GM18858 (cell line): ENCODE results near the gene FLRT1.

Source experiments
- ATAC-seq: cut with Tn5 transposase; IDR thresholded peaks from one replicate; pipeline ENCODE4 v1.9.1; 2021; ENCODE audit not compliant: unreplicated experiment

FLRT1 gene

DNA sequence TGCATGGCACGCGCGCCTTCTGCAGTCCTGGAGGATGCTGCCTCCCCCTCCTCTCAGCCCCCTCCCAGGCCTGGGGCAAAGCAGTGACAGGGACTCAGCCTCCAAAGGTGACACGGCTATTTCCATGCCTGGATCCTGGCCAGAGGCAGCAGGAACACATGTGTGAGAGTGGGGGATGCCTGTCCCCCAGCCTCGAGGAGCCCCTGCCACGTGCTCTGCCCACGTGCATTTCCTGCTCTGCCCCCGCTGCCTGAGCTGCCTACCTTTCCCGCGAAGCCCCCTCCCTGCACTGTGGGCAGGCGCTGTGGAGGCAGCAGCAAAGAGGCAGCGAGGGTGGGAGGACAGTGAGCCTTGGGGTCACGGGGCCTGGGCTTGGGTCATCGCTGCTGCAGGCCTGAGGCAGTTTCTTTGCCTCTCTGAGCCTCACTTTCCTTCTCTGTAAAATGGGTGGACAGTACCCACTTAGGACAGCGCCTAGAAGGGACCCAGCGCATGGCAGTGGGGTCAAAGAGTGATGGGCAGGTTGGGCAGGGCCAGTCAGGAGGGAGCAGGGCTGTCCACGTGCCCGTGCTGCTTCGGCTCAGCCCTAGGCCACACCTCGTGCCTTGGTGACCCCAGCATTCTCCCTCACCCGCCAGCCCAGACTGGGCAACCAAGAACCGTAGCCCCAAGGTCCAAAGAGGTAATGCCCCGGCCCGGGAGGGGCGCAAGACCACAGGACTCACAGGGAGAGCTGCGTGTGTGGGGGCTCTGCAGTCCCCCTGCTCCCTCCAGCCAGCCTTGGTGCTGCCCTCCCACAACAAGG lies 48.6 kb downstream of the FLRT1 start:
- ATAC-seq, result no peak

DNA sequence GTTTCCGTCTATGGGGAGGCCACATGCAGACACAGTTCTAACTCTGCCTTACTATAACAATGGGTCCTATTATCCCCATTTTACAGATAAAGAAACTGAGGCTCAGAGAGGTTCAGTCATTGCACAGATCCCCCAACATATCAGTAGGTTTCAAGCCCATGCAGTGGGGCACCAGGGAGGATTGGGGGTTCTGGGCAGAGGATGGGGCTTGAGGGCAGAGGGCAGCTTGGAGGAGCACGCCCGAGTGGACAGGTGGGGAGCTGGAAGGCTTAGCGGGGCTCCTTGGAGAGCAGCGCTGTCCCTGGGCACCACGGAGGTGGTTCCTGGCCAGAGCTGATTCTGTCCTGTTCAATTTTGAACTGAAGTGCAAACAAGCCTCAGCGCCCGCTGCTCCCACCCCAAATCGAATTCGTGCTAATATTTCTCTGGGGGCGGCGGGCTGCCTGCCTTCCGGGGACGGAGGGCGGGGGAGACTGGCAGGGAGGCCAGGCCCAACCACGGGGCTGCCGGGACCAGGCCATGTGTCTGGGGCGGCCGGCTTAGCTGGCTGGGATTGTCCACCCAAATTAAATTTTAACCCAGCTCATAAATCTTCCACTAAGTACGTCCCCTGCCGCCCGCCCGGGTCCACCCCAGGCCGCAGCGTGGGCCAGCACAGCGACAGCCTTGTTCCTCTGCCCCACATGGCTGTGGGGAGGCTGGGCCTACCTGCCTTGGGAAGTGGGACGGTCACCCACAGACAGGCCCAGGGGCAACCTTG lies 49.4 kb downstream of the FLRT1 start:
- no peak for ATAC-seq
